Right kidney (tissue), 1 donor: ENCODE measurements around the gene DLL4.

Experiments
- DNase-seq: peaks from one replicate; pipeline ENCODE4 v3.0.0-alpha.2; 2016

DLL4 gene

GRCh38 chr15:40906091-40906990 is 22.8 kb upstream of the DLL4 start:
- peak; percentile 82 for DNase-seq

- DNase-seq, result peak; percentile 45
Measured at GRCh38 chr15:40906991-40907802, 21.9 kb upstream of the DLL4 start.

GRCh38 chr15:40908095-40908494 is 21.0 kb upstream of the DLL4 start:
- DNase-seq, result no peak

GRCh38 chr15:40909662-40910630 is 19.2 kb upstream of the DLL4 start:
- DNase-seq, result peak; percentile 46

GRCh38 chr15:40911141-40911540 is 18.0 kb upstream of the DLL4 start:
- DNase-seq, result peak; percentile 77

- no peak for DNase-seq
Measured at GRCh38 chr15:40911693-40912092, 17.4 kb upstream of the DLL4 start.

- DNase-seq, result no peak
Measured at GRCh38 chr15:40912478-40912877, 16.7 kb upstream of the DLL4 start.

- no peak for DNase-seq
Measured at GRCh38 chr15:40914013-40914412, 15.1 kb upstream of the DLL4 start.

GRCh38 chr15:40914486-40914885 is 14.7 kb upstream of the DLL4 start:
- DNase-seq, result no peak

- no peak for DNase-seq
Measured at GRCh38 chr15:40915116-40915661, 14.0 kb upstream of the DLL4 start.

GRCh38 chr15:40915679-40916078 is 13.5 kb upstream of the DLL4 start:
- no peak for DNase-seq

GRCh38 chr15:40917585-40917984 is 11.6 kb upstream of the DLL4 start:
- no peak for DNase-seq

- DNase-seq, result no peak
Measured at GRCh38 chr15:40918146-40918798, 10.9 kb upstream of the DLL4 start.

- DNase-seq, result no peak
Measured at GRCh38 chr15:40918799-40919392, 10.2 kb upstream of the DLL4 start.

- DNase-seq, result no peak
Measured at GRCh38 chr15:40921949-40922607, 7.1 kb upstream of the DLL4 start.

GRCh38 chr15:40922608-40923005 is 6.5 kb upstream of the DLL4 start:
- DNase-seq, result no peak

GRCh38 chr15:40923551-40923950 is 5.6 kb upstream of the DLL4 start:
- no peak for DNase-seq

GRCh38 chr15:40925495-40925862 is 3.7 kb upstream of the DLL4 start:
- DNase-seq, result no peak

GRCh38 chr15:40925863-40926658 is 3.1 kb upstream of the DLL4 start:
- DNase-seq, result peak; percentile 71
